H9 (cell line): ENCODE data around the gene TTC31. TPM values are rescaled to one million over a fixed set of nuclear protein-coding genes. Genes with fewer than 3 reads are reported as not detected.

Experiments
- DNase-seq: peaks from one replicate; pipeline ENCODE4 v3.0.0-alpha.2; 2017
- H2AFZ ChIP-seq: one replicate; pipeline ENCODE4 v1.6.1; 2013; ENCODE audit warnings: mild to moderate bottlenecking, low read length, control low read depth, moderate library complexity
- H2AK5ac ChIP-seq: 2 replicates; pipeline ENCODE4 v1.6.1; 2013; ENCODE audit warnings: low read length, control low read depth, mixed read lengths; ENCODE audit not compliant: insufficient read length
- H2BK120ac ChIP-seq: one replicate; pipeline ENCODE4 v1.6.1; 2013; ENCODE audit warnings: low read depth, mild to moderate bottlenecking, low read length, control low read depth, inconsistent platforms; ENCODE audit not compliant: poor library complexity, severe bottlenecking
- H2BK12ac ChIP-seq: 2 replicates; pipeline ENCODE4 v1.6.1; 2013; ENCODE audit warnings: low read length, control low read depth, mixed read lengths, low read depth; ENCODE audit not compliant: insufficient read length
- H2BK15ac ChIP-seq: 2 replicates; pipeline ENCODE4 v1.6.1; 2013; ENCODE audit warnings: low read depth, low read length, control low read depth
- H2BK20ac ChIP-seq: one replicate; pipeline ENCODE4 v1.6.1; 2013; ENCODE audit warnings: low read depth, mild to moderate bottlenecking, low read length, control low read depth, inconsistent platforms; ENCODE audit not compliant: poor library complexity, severe bottlenecking
- H2BK5ac ChIP-seq: 2 replicates; pipeline ENCODE4 v1.6.1; 2013; ENCODE audit warnings: low read length, control low read depth, mixed read lengths; ENCODE audit not compliant: insufficient read length
- H3K14ac ChIP-seq: 2 replicates; pipeline ENCODE4 v1.6.1; 2013; ENCODE audit warnings: low read length, control low read depth; ENCODE audit not compliant: insufficient read depth
- H3K18ac ChIP-seq: 2 replicates; pipeline ENCODE4 v1.6.1; 2013; ENCODE audit warnings: low read depth, mild to moderate bottlenecking, mixed read lengths, low read length, control low read depth; ENCODE audit not compliant: insufficient read length
- H3K23ac ChIP-seq: 2 replicates; pipeline ENCODE4 v1.6.1; 2013; ENCODE audit warnings: low read length, control low read depth, mixed read lengths, low read depth; ENCODE audit not compliant: insufficient read length
- H3K23me2 ChIP-seq: 2 replicates; pipeline ENCODE4 v1.6.1; 2013; ENCODE audit warnings: low read depth, mild to moderate bottlenecking, mixed read lengths, low read length, control low read depth; ENCODE audit not compliant: insufficient read length, poor library complexity, severe bottlenecking
- H3K27ac ChIP-seq: 2 replicates; pipeline ENCODE4 v1.5.1; 2013; ENCODE audit warnings: low read length, control low read depth, mixed read lengths, low read depth; ENCODE audit not compliant: insufficient read length
- H3K27me3 ChIP-seq: 2 replicates; pipeline ENCODE4 v1.6.1; 2013; ENCODE audit warnings: low read length, control low read depth, inconsistent platforms; ENCODE audit not compliant: insufficient read depth
- H3K4ac ChIP-seq: 2 replicates; pipeline ENCODE4 v1.6.1; 2013; ENCODE audit warnings: low read depth, mild to moderate bottlenecking, control low read depth, inconsistent platforms, low read length, moderate library complexity
- H3K4me1 ChIP-seq: 2 replicates; pipeline ENCODE4 v1.6.1; 2013; ENCODE audit warnings: low read length, control low read depth, inconsistent platforms; ENCODE audit not compliant: insufficient read depth
- H3K4me2 ChIP-seq: 2 replicates; pipeline ENCODE4 v1.6.1; 2013; ENCODE audit warnings: low read length, control low read depth, mixed read lengths; ENCODE audit not compliant: insufficient read length, insufficient read depth
- H3K56ac ChIP-seq: 2 replicates; pipeline ENCODE4 v1.6.1; 2013; ENCODE audit warnings: low read depth, mild to moderate bottlenecking, mixed read lengths, low read length, control low read depth; ENCODE audit not compliant: insufficient read length
- H3K79me1 ChIP-seq: 2 replicates; pipeline ENCODE4 v1.6.1; 2013; ENCODE audit warnings: low read depth, mild to moderate bottlenecking, moderate library complexity, low read length, control low read depth, inconsistent platforms; ENCODE audit not compliant: insufficient read depth, poor library complexity, severe bottlenecking
- H3K79me2 ChIP-seq: 2 replicates; pipeline ENCODE4 v1.6.1; 2013; ENCODE audit warnings: low read length, control low read depth, inconsistent platforms; ENCODE audit not compliant: insufficient read depth
- H3K9ac ChIP-seq: 2 replicates; pipeline ENCODE4 v1.6.1; 2013; ENCODE audit warnings: low read length, control low read depth, mixed read lengths; ENCODE audit not compliant: insufficient read length; ENCODE audit errors: extremely low read depth
- H3K9me3 ChIP-seq: one replicate; pipeline ENCODE4 v1.6.1; 2013; ENCODE audit warnings: low read depth, low read length, inconsistent platforms; ENCODE audit not compliant: control insufficient read depth
- H3T11ph ChIP-seq: one replicate; pipeline ENCODE4 v1.6.1; 2013; ENCODE audit warnings: mild to moderate bottlenecking, low read length, control low read depth, inconsistent platforms
- H4K20me1 ChIP-seq: one replicate; pipeline ENCODE4 v1.6.1; 2013; ENCODE audit not compliant: control insufficient read depth, insufficient read length, insufficient read depth
- H4K5ac ChIP-seq: 2 replicates; pipeline ENCODE4 v1.6.1; 2013; ENCODE audit warnings: low read depth, mild to moderate bottlenecking, mixed read lengths, low read length, control low read depth; ENCODE audit not compliant: insufficient read length
- H4K8ac ChIP-seq: replicated peaks from 2 replicates; pipeline ENCODE4 v1.6.1; 2013; ENCODE audit warnings: low read length, control low read depth, mixed read lengths, low read depth; ENCODE audit not compliant: insufficient read length
- H4K91ac ChIP-seq: 2 replicates; pipeline ENCODE4 v1.6.1; 2013; ENCODE audit warnings: low read depth, mild to moderate bottlenecking, moderate library complexity, mixed read lengths, low read length, control low read depth; ENCODE audit not compliant: insufficient read length
- H3K27ac Mint-ChIP-seq, 3 experiments: 2 replicates in 2 of 3; 3 replicates in 1 of 3; pipeline ENCODE4 v1.8.0; 2020 to 2021; ENCODE audit warnings: mixed read lengths in 3 of 3, mild to moderate bottlenecking in 1 of 3, moderate library complexity in 1 of 3
- H3K27me3 Mint-ChIP-seq: 2 replicates; pipeline ENCODE4 v1.8.0; 2021; ENCODE audit warnings: low read depth, mild to moderate bottlenecking, moderate library complexity, mixed read lengths
- H3K36me3 Mint-ChIP-seq, 3 experiments: 2 replicates in 2 of 3; 3 replicates in 1 of 3; pipeline ENCODE4 v1.8.0; 2020 to 2021; ENCODE audit warnings: low read depth in 3 of 3, mixed read lengths in 3 of 3; ENCODE audit not compliant: insufficient read depth in 1 of 3
- H3K4me1 Mint-ChIP-seq, 2 experiments: 2 replicates each; pipeline ENCODE4 v1.8.0; 2020; ENCODE audit warnings: mixed read lengths in 2 of 2
- H3K4me3 Mint-ChIP-seq, 2 experiments: 2 replicates in 1 of 2; 3 replicates in 1 of 2; pipeline ENCODE4 v1.8.0; 2020 to 2021; ENCODE audit warnings: mild to moderate bottlenecking in 2 of 2, mixed read lengths in 2 of 2, moderate library complexity in 1 of 2
- H3K9me3 Mint-ChIP-seq, 2 experiments: 2 replicates in 1 of 2; 3 replicates in 1 of 2; pipeline ENCODE4 v1.8.0; 2020; ENCODE audit warnings: mild to moderate bottlenecking in 2 of 2, mixed read lengths in 2 of 2, moderate library complexity in 1 of 2
- whole genome bisulfite sequencing: extraction: QIAGEN DNeasy Blood & Tissue Kit; methylation state at CpG from one replicate; pipeline ENCODE4 v1.1.7; 2013; ENCODE audit warnings: missing lambda C conversion rate, low lambda C conversion rate, mixed read lengths; ENCODE audit not compliant: insufficient read length; ENCODE audit errors: extremely low coverage; 5-methylcytosine and 5-hydroxymethylcytosine counted together
- total RNA-seq: library from RNA; stranded (reverse); gene quantifications from 2 replicates; pipeline ENCODE4 v1.2.1, GENCODE V29; 2021
- TF ChIP-seq, protein P1 (sequence below): fragments of 200-600 bp; sonication (generic); conservative IDR thresholded peaks from 3 replicates; pipeline ENCODE4 v1.8.0; 2021; ENCODE audit warnings: antibody characterized with exemption, mild to moderate bottlenecking

The TTC31 gene
- total RNA-seq, 1 experiment from 2014 or later, result 33.3 TPM

DNA sequence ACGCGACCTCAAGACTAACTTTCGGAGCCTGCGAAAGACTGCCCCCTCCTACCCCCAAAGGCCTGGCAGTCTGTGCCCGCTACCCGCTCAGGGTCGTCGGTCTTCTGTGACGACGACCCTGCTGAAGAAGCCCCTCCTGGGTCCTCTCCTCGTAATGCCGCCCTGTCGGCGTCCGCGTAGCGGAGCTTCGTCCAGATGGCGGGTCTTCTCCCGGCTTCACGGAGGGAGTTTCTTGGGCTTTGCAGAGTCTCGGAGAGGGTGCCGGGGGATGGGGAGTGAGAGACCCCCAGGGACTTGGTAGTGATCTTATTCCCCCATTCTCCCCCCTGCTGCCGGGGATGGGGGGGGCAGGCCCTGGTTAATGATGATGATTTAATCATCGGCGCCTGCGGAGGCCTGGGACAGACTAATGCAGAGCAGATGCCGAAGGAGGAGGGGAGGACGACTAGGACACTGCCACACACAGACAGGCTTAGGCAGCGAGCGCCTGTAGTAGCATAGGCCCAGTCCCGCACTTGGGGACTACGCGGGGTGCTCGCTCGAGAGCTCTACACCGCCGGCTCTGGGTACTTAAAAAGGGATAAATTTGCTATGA lies 25.1 kb downstream of the TTC31 start:
- Histone ChIP-seq H3K27me3 (peaks cover 52% of the 10 kb centered on the region), H3K4ac (no peak overlapping the region), H4K5ac (no peak overlapping the region), H3K14ac (no peak overlapping the region), H2BK20ac (no peak overlapping the region), H3K27ac (no peak overlapping the region), H2BK15ac (no peak overlapping the region), H3K9ac (no peak overlapping the region), H3K18ac (no peak overlapping the region), H2BK12ac (no peak overlapping the region), H2BK120ac (no peak overlapping the region), H3K79me2 (no peaks in the 10 kb centered on the region), H3K9me3 (no peaks in the 10 kb centered on the region), H4K8ac (no peak overlapping the region), H4K20me1 (no peaks in the 10 kb centered on the region), H3K4me1 (peaks cover 4% of the 10 kb centered on the region; the same call in 1 of the 2 replicates), H3K56ac (no peak overlapping the region), H3T11ph (no peak overlapping the region), H3K23ac (no peak overlapping the region), H2AFZ (no peak overlapping the region), H3K23me2 (peaks cover 14% of the 10 kb centered on the region), H3K79me1 (no peaks in the 10 kb centered on the region), H4K91ac (no peak overlapping the region), H3K4me2 (peak overlapping the region; percentile 59), H2AK5ac (no peak overlapping the region), H2BK5ac (no peak overlapping the region)
- no CpG with 5 or more reads among the region's 38 CpGs for WGBS
- Mint-ChIP-seq H3K27ac (peak overlapping the region; percentile 89 to 100 (median 99)), H3K4me1 (peaks cover 35% of the 10 kb centered on the region in 2 experiments), H3K27me3 (peaks cover 79% of the 10 kb centered on the region), H3K9me3 (peaks cover 10% of the 10 kb centered on the region in 2 experiments), H3K4me3 (peak overlapping the region; percentile 98 to 100), H3K36me3 (peaks cover 22 to 29% (median 24%) of the 10 kb centered on the region in 3 experiments)
- TF ChIP-seq, protein P1, sequence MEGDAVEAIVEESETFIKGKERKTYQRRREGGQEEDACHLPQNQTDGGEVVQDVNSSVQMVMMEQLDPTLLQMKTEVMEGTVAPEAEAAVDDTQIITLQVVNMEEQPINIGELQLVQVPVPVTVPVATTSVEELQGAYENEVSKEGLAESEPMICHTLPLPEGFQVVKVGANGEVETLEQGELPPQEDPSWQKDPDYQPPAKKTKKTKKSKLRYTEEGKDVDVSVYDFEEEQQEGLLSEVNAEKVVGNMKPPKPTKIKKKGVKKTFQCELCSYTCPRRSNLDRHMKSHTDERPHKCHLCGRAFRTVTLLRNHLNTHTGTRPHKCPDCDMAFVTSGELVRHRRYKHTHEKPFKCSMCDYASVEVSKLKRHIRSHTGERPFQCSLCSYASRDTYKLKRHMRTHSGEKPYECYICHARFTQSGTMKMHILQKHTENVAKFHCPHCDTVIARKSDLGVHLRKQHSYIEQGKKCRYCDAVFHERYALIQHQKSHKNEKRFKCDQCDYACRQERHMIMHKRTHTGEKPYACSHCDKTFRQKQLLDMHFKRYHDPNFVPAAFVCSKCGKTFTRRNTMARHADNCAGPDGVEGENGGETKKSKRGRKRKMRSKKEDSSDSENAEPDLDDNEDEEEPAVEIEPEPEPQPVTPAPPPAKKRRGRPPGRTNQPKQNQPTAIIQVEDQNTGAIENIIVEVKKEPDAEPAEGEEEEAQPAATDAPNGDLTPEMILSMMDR, result no peak
- peak; percentile 66 for DNase-seq
